GM23338 (cell line): Measurements from ENCODE around the gene EMID1. TPM values are rescaled to one million over a fixed set of nuclear protein-coding genes. Genes with fewer than 3 reads are reported as not detected.

ENCODE experiments used
- ATAC-seq: fragments of 200-7000 bp; cut with Tn5 transposase; 3 replicates; pipeline ENCODE4 v1.9.1; 2020
- DNase-seq: peaks from one replicate; pipeline ENCODE4 v3.0.0-alpha.2; 2015; ENCODE audit warnings: low spot score
- H2AFZ ChIP-seq: fragments of 200-600 bp; sonication (generic); 2 replicates; pipeline ENCODE4 v1.8.0; 2016; ENCODE audit warnings: antibody characterized with exemption, mild to moderate bottlenecking, moderate library complexity
- H3F3A ChIP-seq: fragments of 200-600 bp; sonication (generic); replicated peaks from 2 replicates; pipeline ENCODE4 v1.8.0; 2017; ENCODE audit warnings: antibody characterized with exemption, mixed run types, low read depth
- H3K27ac ChIP-seq: fragments of 200-600 bp; sonication (generic); 2 replicates; pipeline ENCODE4 v1.6.1; 2016; ENCODE audit warnings: low read depth
- H3K27me3 ChIP-seq: fragments of 200-600 bp; sonication (generic); 2 replicates; pipeline ENCODE4 v1.8.0; 2016; ENCODE audit warnings: mild to moderate bottlenecking, mixed run types, moderate library complexity; ENCODE audit not compliant: insufficient read depth
- H3K36me3 ChIP-seq: fragments of 200-600 bp; sonication (generic); 2 replicates; pipeline ENCODE4 v1.8.0; 2016; ENCODE audit warnings: mild to moderate bottlenecking; ENCODE audit not compliant: insufficient read depth
- H3K4me1 ChIP-seq: fragments of 200-600 bp; sonication (generic); 2 replicates; pipeline ENCODE4 v1.8.0; 2016; ENCODE audit warnings: mild to moderate bottlenecking, moderate library complexity; ENCODE audit not compliant: insufficient read depth
- H3K4me2 ChIP-seq: fragments of 200-600 bp; sonication (generic); 2 replicates; pipeline ENCODE4 v1.7.1; 2017; ENCODE audit warnings: mixed run types
- H3K4me3 ChIP-seq: fragments of 200-600 bp; sonication (generic); 2 replicates; pipeline ENCODE4 v1.6.1; 2016; ENCODE audit warnings: mixed run types
- H3K79me2 ChIP-seq: fragments of 200-600 bp; sonication (generic); replicated peaks from 2 replicates; pipeline ENCODE4 v1.8.0; 2017; ENCODE audit warnings: mild to moderate bottlenecking; ENCODE audit not compliant: insufficient read depth
- H3K9me2 ChIP-seq: fragments of 200-600 bp; sonication (generic); 2 replicates; pipeline ENCODE4 v1.8.0; 2017; ENCODE audit not compliant: insufficient read depth
- H4K20me1 ChIP-seq: fragments of 200-600 bp; sonication (generic); replicated peaks from 2 replicates; pipeline ENCODE4 v1.8.0; 2017; ENCODE audit warnings: mild to moderate bottlenecking; ENCODE audit not compliant: insufficient read depth
- H3K27ac Mint-ChIP-seq: 2 replicates; pipeline ENCODE4 v1.8.0; 2020; ENCODE audit warnings: inconsistent platforms, mild to moderate bottlenecking, moderate library complexity, mixed read lengths
- H3K27me3 Mint-ChIP-seq: 3 replicates; pipeline ENCODE4 v1.8.0; 2022; ENCODE audit warnings: low read depth, mild to moderate bottlenecking, moderate library complexity, mixed read lengths, inconsistent platforms; ENCODE audit not compliant: insufficient read depth, poor library complexity
- H3K36me3 Mint-ChIP-seq: 3 replicates; pipeline ENCODE4 v1.8.0; 2021; ENCODE audit warnings: low read depth, mild to moderate bottlenecking, inconsistent platforms, moderate library complexity, mixed read lengths
- H3K4me1 Mint-ChIP-seq: 3 replicates; pipeline ENCODE4 v1.8.0; 2020; ENCODE audit warnings: mild to moderate bottlenecking, inconsistent platforms, mixed read lengths
- H3K4me3 Mint-ChIP-seq: 3 replicates; pipeline ENCODE4 v1.8.0; 2021; ENCODE audit warnings: moderate library complexity, mild to moderate bottlenecking, inconsistent platforms, mixed read lengths
- H3K9me3 Mint-ChIP-seq: 3 replicates; pipeline ENCODE4 v1.8.0; 2020; ENCODE audit warnings: moderate library complexity, mild to moderate bottlenecking, inconsistent platforms, mixed read lengths
- CTCF ChIP-seq, 2 experiments: fragments of 200-600 bp in 1 of 2; sonication (generic) in 1 of 2; conservative IDR thresholded peaks; 2 replicates each; pipeline versions ENCODE4 v1.5.1 to v1.6.1; 2016 to 2017; ENCODE audit warnings: antibody characterized with exemption in 2 of 2, low read depth in 2 of 2, mild to moderate bottlenecking in 2 of 2, moderate library complexity in 1 of 2
- EZH2phosphoT487 ChIP-seq: fragments of 200-600 bp; sonication (generic); IDR thresholded peaks from one replicate; pipeline ENCODE4 v1.8.1; 2018; ENCODE audit warnings: antibody characterized with exemption; ENCODE audit not compliant: unreplicated experiment
- NANOG ChIP-seq: IDR thresholded peaks from 2 replicates; pipeline ENCODE4 v1.6.1; 2016; ENCODE audit warnings: antibody characterized with exemption, borderline replicate concordance
- POLR2AphosphoS5 ChIP-seq: IDR thresholded peaks from 2 replicates; pipeline ENCODE4 v1.6.1; 2016; ENCODE audit warnings: antibody characterized with exemption, low read depth
- STAT1 ChIP-seq: IDR thresholded peaks from one replicate; pipeline ENCODE4 v1.6.1; 2016; ENCODE audit warnings: antibody characterized with exemption; ENCODE audit not compliant: unreplicated experiment
- ZNF114 ChIP-seq: fragments of 250-450 bp; sonication (Bioruptor Pico); IDR thresholded peaks from 2 replicates; pipeline ENCODE4 v1.5.0; 2020; ENCODE audit warnings: mild to moderate bottlenecking, moderate library complexity
- polyA plus RNA-seq: library from polyadenylated mRNA; unstranded; fragments of >200 nt; fragmentation: Nextera tagmentation; extraction: Ambion mirVana; gene quantifications from 2 replicates; pipeline ENCODE4 v1.2.1, GENCODE V29; 2016
- total RNA-seq: library from RNA; depleted of rRNA; stranded (reverse); fragments of >200 nt; shearing (Covaris generic); gene quantifications from 2 replicates; pipeline ENCODE4 v1.2.3, GENCODE V29; 2014
- TF ChIP-seq, protein P1 (sequence below): IDR thresholded peaks from one replicate; pipeline ENCODE4 v1.6.1; 2018; ENCODE audit warnings: antibody characterized with exemption; ENCODE audit not compliant: unreplicated experiment

The EMID1 gene
- total and polyA plus RNA-seq, 2 experiments from 2014 or later, result 3.0 to 13.4 TPM

DNA sequence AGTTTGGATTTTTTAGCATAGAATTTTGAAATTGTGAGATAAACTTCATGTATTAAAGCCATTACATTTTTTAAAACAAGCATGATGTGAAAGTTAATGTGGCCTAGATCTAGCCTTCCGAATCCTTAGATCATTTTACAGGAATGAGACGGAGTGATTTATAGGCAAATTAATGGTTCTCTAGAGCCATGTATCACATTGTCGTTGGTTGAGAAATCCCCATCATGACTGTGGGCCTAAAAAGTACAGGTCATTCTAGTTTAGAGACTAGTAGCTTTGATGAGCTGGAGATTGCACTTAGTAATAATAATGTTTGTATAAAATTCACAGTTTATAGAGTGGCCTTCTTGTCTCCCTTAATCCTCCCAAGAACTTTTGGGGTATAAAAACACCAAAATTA, 69.5 kb downstream of the EMID1 start:
- H3K36me3 Mint-ChIP-seq, result peaks cover 99% of the 10 kb centered on the region
- peaks cover 80% of the 10 kb centered on the region for H4K20me1 ChIP-seq

More for the DNA sequence above, 69.5 kb downstream of the EMID1 start:
- H3K27ac ChIP-seq, result no peak overlapping the region
- H3F3A ChIP-seq, result peaks cover 18% of the 10 kb centered on the region
- H3K4me3 Mint-ChIP-seq, result no peak overlapping the region
- H3K79me2 ChIP-seq, result peaks cover 100% of the 10 kb centered on the region
- no peaks in the 10 kb centered on the region for H3K9me2 ChIP-seq
- peaks cover 3% of the 10 kb centered on the region for H3K27me3 Mint-ChIP-seq
- H3K4me3 ChIP-seq, result no peak overlapping the region
- H2AFZ ChIP-seq, result no peak overlapping the region
- TF ChIP-seq EZH2phosphoT487 (no peak), STAT1 (no peak), CTCF (conservative IDR thresholded peaks at IDR 0.05; ENCODE audit: low read depth in 2 of 2) (no peak), POLR2AphosphoS5 (no peak), NANOG (no peak), ZNF114 (CRISPR knock-in tag) (no peak)
- TF ChIP-seq, protein P1, sequence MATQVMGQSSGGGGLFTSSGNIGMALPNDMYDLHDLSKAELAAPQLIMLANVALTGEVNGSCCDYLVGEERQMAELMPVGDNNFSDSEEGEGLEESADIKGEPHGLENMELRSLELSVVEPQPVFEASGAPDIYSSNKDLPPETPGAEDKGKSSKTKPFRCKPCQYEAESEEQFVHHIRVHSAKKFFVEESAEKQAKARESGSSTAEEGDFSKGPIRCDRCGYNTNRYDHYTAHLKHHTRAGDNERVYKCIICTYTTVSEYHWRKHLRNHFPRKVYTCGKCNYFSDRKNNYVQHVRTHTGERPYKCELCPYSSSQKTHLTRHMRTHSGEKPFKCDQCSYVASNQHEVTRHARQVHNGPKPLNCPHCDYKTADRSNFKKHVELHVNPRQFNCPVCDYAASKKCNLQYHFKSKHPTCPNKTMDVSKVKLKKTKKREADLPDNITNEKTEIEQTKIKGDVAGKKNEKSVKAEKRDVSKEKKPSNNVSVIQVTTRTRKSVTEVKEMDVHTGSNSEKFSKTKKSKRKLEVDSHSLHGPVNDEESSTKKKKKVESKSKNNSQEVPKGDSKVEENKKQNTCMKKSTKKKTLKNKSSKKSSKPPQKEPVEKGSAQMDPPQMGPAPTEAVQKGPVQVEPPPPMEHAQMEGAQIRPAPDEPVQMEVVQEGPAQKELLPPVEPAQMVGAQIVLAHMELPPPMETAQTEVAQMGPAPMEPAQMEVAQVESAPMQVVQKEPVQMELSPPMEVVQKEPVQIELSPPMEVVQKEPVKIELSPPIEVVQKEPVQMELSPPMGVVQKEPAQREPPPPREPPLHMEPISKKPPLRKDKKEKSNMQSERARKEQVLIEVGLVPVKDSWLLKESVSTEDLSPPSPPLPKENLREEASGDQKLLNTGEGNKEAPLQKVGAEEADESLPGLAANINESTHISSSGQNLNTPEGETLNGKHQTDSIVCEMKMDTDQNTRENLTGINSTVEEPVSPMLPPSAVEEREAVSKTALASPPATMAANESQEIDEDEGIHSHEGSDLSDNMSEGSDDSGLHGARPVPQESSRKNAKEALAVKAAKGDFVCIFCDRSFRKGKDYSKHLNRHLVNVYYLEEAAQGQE, result no peak
- H3K36me3 ChIP-seq, result peaks cover 84% of the 10 kb centered on the region
- H3K27me3 ChIP-seq, result no peaks in the 10 kb centered on the region
- ATAC-seq (no peak), DNase-seq (no peak)
- H3K9me3 Mint-ChIP-seq, result no peaks in the 10 kb centered on the region
- no peak overlapping the region for H3K4me2 ChIP-seq
- peaks cover 22% of the 10 kb centered on the region for H3K4me1 Mint-ChIP-seq
- H3K27ac Mint-ChIP-seq, result no peak overlapping the region
- peaks cover 14% of the 10 kb centered on the region for H3K4me1 ChIP-seq
